ENCODE results near the gene IL7R.

DNA sequence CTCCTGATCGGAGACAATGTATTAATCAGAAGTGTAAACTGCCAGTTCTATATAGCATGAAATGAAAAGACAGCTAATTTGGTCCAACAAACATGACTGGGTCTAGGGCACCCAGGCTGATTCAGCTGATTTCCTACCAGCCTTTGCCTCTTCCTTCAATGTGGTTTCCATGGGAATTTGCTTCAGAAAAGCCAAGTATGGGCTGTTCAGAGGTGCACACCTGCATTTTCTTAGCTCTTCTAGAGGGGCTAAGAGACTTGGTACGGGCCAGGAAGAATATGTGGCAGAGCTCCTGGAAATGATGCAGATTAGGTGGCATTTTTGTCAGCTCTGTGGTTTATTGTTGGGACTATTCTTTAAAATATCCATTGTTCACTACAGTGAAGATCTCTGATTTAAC is 22.4 kb downstream of the IL7R start:
- no peak for TF ChIP-seq CTCF (IDR thresholded peaks at IDR 0.05)
- no peak for TF ChIP-seq POLR2A (IDR thresholded peaks at IDR 0.05)
